A673 (cell line): Measurements from ENCODE around the gene SLCO1B1.

Experiments used
- CTCF ChIP-seq: fragments of 300-800, 200-600 bp; sonication (generic); conservative IDR thresholded peaks from 2 replicates; pipeline ENCODE4 v1.5.1; 2017; ENCODE audit warnings: low read depth, mild to moderate bottlenecking, antibody characterized with exemption, low read length, moderate library complexity, mixed read lengths
- EZH2 ChIP-seq: fragments of 200-600 bp; sonication (generic); IDR thresholded peaks from 2 replicates; pipeline ENCODE4 v1.6.1; 2017; ENCODE audit warnings: borderline replicate concordance, low read depth, mild to moderate bottlenecking, mixed read lengths, antibody characterized with exemption, low read length; ENCODE audit not compliant: poor library complexity, severe bottlenecking

- no peak for TF ChIP-seq CTCF
- no peak for TF ChIP-seq EZH2
Observed at GRCh38 chr12:21234395-21234794, 103.4 kb downstream of the SLCO1B1 start.
